ENCODE data around the gene PTPN7. TPM values are rescaled to one million over a fixed set of nuclear protein-coding genes. Genes with fewer than 3 reads are reported as not detected.

PTPN7 gene
- total RNA-seq, 1 donor from 2014 or later, result not detected

DNA sequence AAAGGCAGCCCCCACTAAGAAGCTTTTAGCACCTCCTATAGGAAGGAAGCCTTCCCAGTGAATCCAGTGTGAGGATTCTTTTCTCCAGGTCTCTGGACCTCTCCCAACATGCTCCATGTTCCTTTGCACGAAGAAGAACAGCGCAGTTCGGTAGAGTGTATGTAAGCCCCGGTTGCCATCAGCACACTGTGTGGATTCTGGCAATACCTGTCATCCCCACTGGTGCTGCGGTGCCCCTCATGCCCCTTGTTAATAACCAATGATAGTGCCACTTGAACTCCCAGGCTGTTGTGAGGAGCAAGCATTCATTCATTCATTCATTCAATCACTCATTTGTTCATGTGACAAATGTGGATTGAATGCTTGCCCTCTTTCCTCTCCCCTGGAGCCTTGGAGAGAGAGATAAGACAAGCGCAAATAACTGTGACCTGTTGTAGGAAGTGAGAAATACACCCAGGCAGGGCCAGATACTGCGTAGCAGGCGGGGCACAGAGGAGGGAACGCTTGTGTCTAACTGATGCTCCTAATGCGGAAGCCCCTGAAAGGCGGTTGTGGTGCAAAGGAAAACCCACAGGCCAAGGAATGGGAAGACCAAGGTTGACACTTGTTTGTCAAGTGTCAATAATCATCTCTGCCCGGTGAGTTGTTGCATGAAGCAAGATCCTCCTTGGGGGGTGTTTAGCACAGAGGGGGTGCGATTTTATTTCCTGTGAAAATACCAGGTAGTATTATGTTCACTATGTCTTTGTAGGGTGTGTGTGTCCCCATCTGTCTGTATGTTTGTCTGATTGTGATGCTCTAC is 43.0 kb upstream of the PTPN7 start:
- DNase-seq (ENCODE audit: low spot score in 2 of 2), result no peak
- no peaks in the 10 kb centered on the region for H3K27me3 ChIP-seq
- intact Hi-C loops (cut with DNase I), result loop anchor here (10.0 kb wide), 1 partner anchor 381 kb away; no protein-coding TSS in a partner anchor
- H3K9me3 ChIP-seq, result no peaks in the 10 kb centered on the region
- H3K27ac ChIP-seq, result peak overlapping the region; percentile 6 to 89
- H3K36me3 ChIP-seq, result peaks cover 0 to 7% of the 10 kb centered on the region in 2 donors
- H3K4me1 ChIP-seq, result peaks cover 25 to 45% of the 10 kb centered on the region in 2 donors
- no peak for TF ChIP-seq CTCF (IDR thresholded peaks at IDR 0.05)
- no peak overlapping the region for H3K4me3 ChIP-seq

DNA sequence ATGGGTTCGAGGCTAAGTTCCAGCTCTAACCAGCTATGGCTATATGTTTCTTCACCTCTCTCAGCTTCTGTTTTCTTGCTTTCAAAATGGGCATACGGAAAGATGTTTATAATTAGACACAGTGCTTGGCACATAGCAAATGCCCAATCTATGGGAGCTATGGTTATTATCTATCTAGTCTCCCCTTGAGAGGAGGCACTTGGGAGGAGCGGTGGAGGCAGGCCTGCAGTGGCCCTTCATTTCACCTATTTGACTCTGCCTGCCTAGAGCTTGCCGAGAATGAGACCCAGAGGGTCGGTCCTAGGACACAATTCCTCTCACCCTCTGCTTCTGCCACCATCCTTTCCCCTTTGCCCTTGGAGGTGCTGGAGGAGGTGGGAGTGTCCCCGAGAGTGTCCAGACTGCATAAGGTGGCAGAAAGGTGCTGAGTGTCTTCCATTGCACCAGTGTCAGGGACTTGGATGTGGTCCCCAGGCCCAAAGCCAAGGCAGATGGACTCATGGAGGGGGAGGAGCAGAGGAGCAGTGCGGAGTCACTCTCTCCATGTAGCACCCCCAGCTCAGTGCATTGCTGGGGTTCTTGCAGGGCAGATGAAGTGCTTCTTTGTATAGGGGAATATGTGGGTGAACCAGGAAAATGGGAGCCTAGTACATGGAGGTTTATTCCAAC is 42.2 kb upstream of the PTPN7 start:
- Histone ChIP-seq H3K4me1 (peaks cover 19 to 39% of the 10 kb centered on the region in 2 donors), H3K36me3 (peaks cover 0 to 7% of the 10 kb centered on the region in 2 donors), H3K27ac (peak overlapping the region; percentile 89 to 95), H3K9me3 (no peaks in the 10 kb centered on the region), H3K4me3 (no peak overlapping the region), H3K27me3 (no peaks in the 10 kb centered on the region)
- intact Hi-C loops (cut with DNase I), result loop anchor here (10.0 kb wide), 1 partner anchor 382 kb away; no protein-coding TSS in a partner anchor
- TF ChIP-seq CTCF (IDR thresholded peaks at IDR 0.05), result no peak
- DNase-seq (ENCODE audit: low spot score in 2 of 2), result no peak

- H3K36me3 ChIP-seq, result peaks cover 0 to 7% of the 10 kb centered on the region in 2 donors
- DNase-seq (ENCODE audit: low spot score in 2 of 2), result no peak
- no peak overlapping the region for H3K4me3 ChIP-seq
- no peak for TF ChIP-seq CTCF (IDR thresholded peaks at IDR 0.05)
- intact Hi-C loops (cut with DNase I), result loop anchor here (10.0 kb wide), 1 partner anchor 383 kb away; no protein-coding TSS in a partner anchor
- H3K27ac ChIP-seq, result peak overlapping the region; percentile 89 to 95
- peaks cover 15 to 33% of the 10 kb centered on the region in 2 donors for H3K4me1 ChIP-seq
- no peaks in the 10 kb centered on the region for H3K9me3 ChIP-seq
- no peaks in the 10 kb centered on the region for H3K27me3 ChIP-seq
These were observed 41.6 kb upstream of the PTPN7 start for GRCh38 chr1:202201971-202202370.

- DNase-seq (ENCODE audit: low spot score in 2 of 2), result no peak
- H3K27me3 ChIP-seq, result no peaks in the 10 kb centered on the region
- no peak for TF ChIP-seq CTCF (IDR thresholded peaks at IDR 0.05)
- H3K4me3 ChIP-seq, result no peak overlapping the region
- peak overlapping the region; percentile 89 to 95 for H3K27ac ChIP-seq
- H3K4me1 ChIP-seq, result peaks cover 15 to 33% of the 10 kb centered on the region in 2 donors
- intact Hi-C loops (cut with DNase I), result loop anchor here (10.0 kb wide), 1 partner anchor 384 kb away; no protein-coding TSS in a partner anchor
- no peaks in the 10 kb centered on the region for H3K9me3 ChIP-seq
- peaks cover 0 to 4% of the 10 kb centered on the region in 2 donors for H3K36me3 ChIP-seq
These were observed 40.9 kb upstream of the PTPN7 start for GRCh38 chr1:202201266-202201665.

- no peaks in the 10 kb centered on the region for H3K9me3 ChIP-seq
- H3K27me3 ChIP-seq, result no peaks in the 10 kb centered on the region
- H3K4me1 ChIP-seq, result peaks cover 15 to 33% of the 10 kb centered on the region in 2 donors
- H3K36me3 ChIP-seq, result peaks cover 0 to 3% of the 10 kb centered on the region in 2 donors
- intact Hi-C loops (cut with DNase I), result loop anchor here (10.0 kb wide), 1 partner anchor 384 kb away; no protein-coding TSS in a partner anchor
- TF ChIP-seq CTCF (IDR thresholded peaks at IDR 0.05), result no peak
- peak; percentile 31 to 87 for DNase-seq (ENCODE audit: low spot score in 2 of 2)
- H3K4me3 ChIP-seq, result no peak overlapping the region
- peak overlapping the region; percentile 89 to 95 for H3K27ac ChIP-seq
These were observed 40.3 kb upstream of the PTPN7 start for GRCh38 chr1:202200669-202201068.
